K562 (cell line): Measurements from ENCODE around the gene SMG1. TPM values are rescaled to one million over a fixed set of nuclear protein-coding genes. Genes with fewer than 3 reads are reported as not detected.
A peak's percentile ranks its signal among the peaks of the same experiment; 100 is the strongest.

Experiments used
- ADNP ChIP-seq: fragments of 200-800 bp; sonication (Bioruptor generic); IDR thresholded peaks from 2 replicates; pipeline ENCODE4 v1.6.1; 2016; ENCODE audit warnings: missing genetic modification characterization, missing compliant biosample characterization
- C11orf30 ChIP-seq: fragments of 450-650 bp; IDR thresholded peaks from 2 replicates; pipeline ENCODE4 v1.6.1; 2016; ENCODE audit warnings: low read depth, mild to moderate bottlenecking
- DPF2 ChIP-seq: fragments of 450-650 bp; IDR thresholded peaks from 2 replicates; pipeline ENCODE4 v1.6.1; 2016
- ELF1 ChIP-seq: fragments of 200-800 bp; sonication (Bioruptor generic); IDR thresholded peaks from 2 replicates; pipeline ENCODE4 v1.6.1; 2016; ENCODE audit warnings: missing genetic modification characterization, missing compliant biosample characterization
- EZH2 ChIP-seq: IDR thresholded peaks from 2 replicates; pipeline ENCODE4 v1.6.1; 2012; ENCODE audit warnings: low read depth, mild to moderate bottlenecking, inconsistent platforms, low read length, borderline replicate concordance
- IRF2 ChIP-seq: sonication (generic); formaldehyde crosslinking; IDR thresholded peaks from 2 replicates; pipeline ENCODE4 v1.8.1; 2022; ENCODE audit warnings: mild to moderate bottlenecking, missing genetic modification reagents
- KAT7 ChIP-seq: sonication (generic); formaldehyde crosslinking; IDR thresholded peaks from 2 replicates; pipeline ENCODE4 v1.8.0; 2022; ENCODE audit warnings: missing genetic modification reagents, mild to moderate bottlenecking, borderline replicate concordance
- LARP7 ChIP-seq: fragments of 450-650 bp; IDR thresholded peaks from 2 replicates; pipeline ENCODE4 v1.6.1; 2016
- LCOR ChIP-seq: sonication (generic); formaldehyde crosslinking; IDR thresholded peaks from 2 replicates; pipeline ENCODE4 v1.8.0; 2022; ENCODE audit warnings: mild to moderate bottlenecking, missing genetic modification reagents
- MEIS2 ChIP-seq: fragments of 450-650 bp; IDR thresholded peaks from 2 replicates; pipeline ENCODE4 v1.6.1; 2014; ENCODE audit warnings: mild to moderate bottlenecking; ENCODE audit not compliant: partially characterized antibody
- MTA1 ChIP-seq: fragments of 450-650 bp; IDR thresholded peaks from 2 replicates; pipeline ENCODE4 v1.6.1; 2017; ENCODE audit warnings: borderline replicate concordance
- PHF20 ChIP-seq: fragments of 450-650 bp; IDR thresholded peaks from 2 replicates; pipeline ENCODE4 v1.6.1; 2018; ENCODE audit not compliant: partially characterized antibody
- PPARD ChIP-seq: fragments of 250-450 bp; sonication (Bioruptor Pico); IDR thresholded peaks from 2 replicates; pipeline ENCODE4 v1.8.0; 2022; ENCODE audit warnings: inconsistent platforms, mild to moderate bottlenecking, moderate library complexity
- TEAD4 ChIP-seq, 2 experiments: sonication (generic) in 1 of 2; formaldehyde crosslinking in 1 of 2; IDR thresholded peaks; 2 replicates each; pipeline versions ENCODE4 v1.6.1 to v1.8.0; 2012 to 2022; ENCODE audit warnings: borderline replicate concordance in 1 of 2, inconsistent platforms in 1 of 2, low read length in 1 of 2, mild to moderate bottlenecking in 1 of 2, missing genetic modification reagents in 1 of 2
- YY1 ChIP-seq, 3 experiments: IDR thresholded peaks; 2 replicates each; pipeline ENCODE4 v1.6.1; 2011; ENCODE audit warnings: low read length in 2 of 3, mild to moderate bottlenecking in 2 of 3, moderate library complexity in 2 of 3, borderline replicate concordance in 1 of 3, control low read depth in 1 of 3, low read depth in 1 of 3; ENCODE audit not compliant: insufficient read depth in 3 of 3, insufficient replicate concordance in 2 of 3, control insufficient read depth in 1 of 3, insufficient read length in 1 of 3; ENCODE audit errors: extremely low read depth in 1 of 3
- ZNF165 ChIP-seq: fragments of 250-450 bp; sonication (Bioruptor Pico); IDR thresholded peaks from 2 replicates; pipeline ENCODE4 v1.4.0; 2020; ENCODE audit warnings: borderline replicate concordance
- ZNF79 ChIP-seq: fragments of 250-450 bp; sonication (Bioruptor Pico); IDR thresholded peaks from 2 replicates; pipeline ENCODE4 v1.4.0; 2020; ENCODE audit warnings: low read depth, mild to moderate bottlenecking, moderate library complexity
- polyA plus RNA-seq, 8 experiments: library from polyadenylated mRNA; depleted of rRNA in 4 of 8; stranded (reverse) in 5 of 8; unstranded in 3 of 8; fragments of >200 nt; fragmentation: Nextera tagmentation in 2 of 8; fragmentation: Illumina TruSeq in 1 of 8; extraction: Ambion mirVana in 2 of 8; extraction: Trizol in 1 of 8; gene quantifications; 2 replicates each; pipeline versions ENCODE4 v1.2.1 to v1.2.3, GENCODE V29; 2011 to 2014; ENCODE audit warnings: inconsistent platforms in 1 of 8, missing spikeins in 1 of 8
- total RNA-seq, 7 experiments: library from RNA; depleted of rRNA in 6 of 7; stranded (reverse); fragments of >200 nt in 6 of 7; fragmentation: Illumina TruSeq in 2 of 7; extraction: Trizol in 2 of 7; gene quantifications; 2 replicates each; pipeline versions ENCODE4 v1.2.1 to v1.2.3, GENCODE V29; 2011 to 2021; ENCODE audit warnings: low replicate concordance in 1 of 7

The SMG1 gene
- total and polyA plus RNA-seq, 9 of the 15 experiments (the other 6 are each of a cell fraction or from before 2014, with no cell fraction given), result 3.4 to 54.8 (median 32.0) TPM

DNA sequence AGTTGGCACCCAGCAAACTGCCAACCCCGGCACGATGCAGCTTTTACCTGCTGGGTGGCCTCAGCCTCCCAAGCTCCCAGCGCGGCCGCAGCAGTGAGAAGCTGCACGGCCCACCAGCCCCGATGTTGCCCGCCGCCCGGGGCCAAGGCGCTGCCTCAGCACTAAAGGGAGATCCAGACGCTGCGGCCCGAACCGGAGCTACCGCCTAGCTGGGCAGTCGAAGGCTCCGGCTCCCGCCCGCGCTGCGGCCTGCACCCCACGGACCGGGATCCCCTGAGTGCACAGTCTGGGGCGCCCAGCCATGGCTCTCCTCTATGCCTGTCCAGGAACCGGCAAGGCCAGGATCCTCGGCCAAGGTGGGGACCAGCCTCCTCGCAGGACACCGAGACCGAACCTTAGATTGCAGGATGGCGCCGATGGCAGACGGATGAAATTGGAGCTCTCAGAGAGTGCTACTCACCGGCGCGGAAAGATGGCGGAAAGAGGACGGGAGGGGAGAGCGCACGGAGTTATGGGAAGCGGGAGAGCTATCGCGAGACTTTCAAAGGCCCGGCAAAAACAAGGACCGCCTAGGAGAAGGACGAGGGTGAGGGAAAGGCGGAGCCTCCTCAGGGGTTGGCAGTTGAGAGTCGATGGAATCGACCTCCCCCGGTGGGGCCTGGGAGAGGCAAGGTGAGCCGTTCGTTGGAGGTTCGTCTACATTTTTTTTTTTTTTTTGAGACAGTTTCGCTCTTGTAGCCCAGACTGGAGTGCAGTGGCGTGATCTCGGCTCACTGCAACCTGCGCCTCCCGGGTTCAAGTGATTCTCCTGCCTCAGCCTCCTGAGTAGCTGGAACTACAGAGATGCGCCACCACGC lies 136.1 kb downstream of the SMG1 start, which contains the start of gene RPS15A (continued):
- TF ChIP-seq TEAD4 (IDR thresholded peaks at IDR 0.05; ENCODE audit: low read length) (0 out of 2 replicates have a peak, but pooled peaks have one; percentile 16), TEAD4 (CRISPR knock-in tag; IDR thresholded peaks at IDR 0.05; ENCODE audit: borderline replicate concordance) (no peak), MTA1 (peak; percentile 57; the same call in 1 of the 2 replicates), EZH2 (no peak), ZNF165 (CRISPR knock-in tag) (peak; percentile 58; the same call in 1 of the 2 replicates), LCOR (peak; percentile 82; the same call in 1 of the 2 replicates), ZNF79 (CRISPR knock-in tag) (no peak), LARP7 (no peak), PPARD (CRISPR knock-in tag) (no peak), YY1 (IDR thresholded peaks at IDR 0.05; ENCODE audit: borderline replicate concordance in 1 of 3, control insufficient read depth in 1 of 3, extremely low read depth in 1 of 3, insufficient read depth in 3 of 3, insufficient read length in 1 of 3, insufficient replicate concordance in 2 of 3, low read depth in 1 of 3, low read length in 2 of 3) (peak; percentile 81 to 96 (median 92)), ELF1 (tag) (peak; percentile 42; the same call in 1 of the 2 replicates), IRF2 (no peak), C11orf30 (no peak), MEIS2 (no peak), PHF20 (peak; percentile 95), KAT7 (peak; percentile 89; the same call in 1 of the 2 replicates), ADNP (no peak), DPF2 (peak; percentile 45; the same call in 1 of the 2 replicates)
